ENCODE measurements around the gene FAM216B.

GRCh38 chr13:42796747-42797356 lies 15.5 kb downstream of the FAM216B start:
- TF ChIP-seq EZH2phosphoT487 (IDR thresholded peaks at IDR 0.05; ENCODE audit: borderline replicate concordance, low read depth) (no peak), CTCF (IDR thresholded peaks at IDR 0.05) (no peak), GABPA (IDR thresholded peaks at IDR 0.05; ENCODE audit: low read depth) (no peak), POLR2AphosphoS5 (IDR thresholded peaks at IDR 0.05; ENCODE audit: low read depth, low read length) (no peak), CHD2 (IDR thresholded peaks at IDR 0.05; ENCODE audit: low read length, partially characterized antibody) (no peak), RCOR1 (IDR thresholded peaks at IDR 0.05; ENCODE audit: low read length) (no peak), FOXJ3 (CRISPR knock-in tag; IDR thresholded peaks at IDR 0.05) (no peak), USF1 (IDR thresholded peaks at IDR 0.05; ENCODE audit: borderline replicate concordance, low read depth) (no peak), YY1 (IDR thresholded peaks at IDR 0.05; ENCODE audit: low read depth) (no peak), TEAD4 (IDR thresholded peaks at IDR 0.05; ENCODE audit: borderline replicate concordance, insufficient read depth) (no peak), USF2 (IDR thresholded peaks at IDR 0.05; ENCODE audit: borderline replicate concordance, low read depth, low read length) (no peak), ELF1 (IDR thresholded peaks at IDR 0.05) (no peak)
